ENCODE data around the gene AUTS2. TPM values are rescaled to one million over a fixed set of nuclear protein-coding genes. Genes with fewer than 3 reads are reported as not detected.

AUTS2 gene
- polyA plus RNA-seq, 1 experiment = 0.54 TPM

GRCh38 chr7:69749372-69749979, 151.2 kb downstream of the AUTS2 start:
- Histone ChIP-seq H3K36me3 (ENCODE audit: control insufficient read depth, insufficient read depth, low read length) (no peaks in the 10 kb centered on the region), H3K27me3 (ENCODE audit: control insufficient read depth, insufficient read depth, low read length) (no peaks in the 10 kb centered on the region), H3K4me3 (ENCODE audit: low read depth, low read length) (no peak overlapping the region)
- ChIA-PET POLR2A (no interaction called here), CTCF (no interaction called here)
- DNase-seq (ENCODE audit: low read depth) = no peak
- TF ChIP-seq CTCF (IDR thresholded peaks at IDR 0.05; ENCODE audit: insufficient read depth, low read depth, low read length) = no peak

GRCh38 chr7:69749994-69750393, 151.7 kb downstream of the AUTS2 start:
- Histone ChIP-seq H3K36me3 (ENCODE audit: control insufficient read depth, insufficient read depth, low read length) (no peaks in the 10 kb centered on the region), H3K27me3 (ENCODE audit: control insufficient read depth, insufficient read depth, low read length) (no peaks in the 10 kb centered on the region), H3K4me3 (ENCODE audit: low read depth, low read length) (no peak overlapping the region)
- no peak for TF ChIP-seq CTCF (IDR thresholded peaks at IDR 0.05; ENCODE audit: insufficient read depth, low read depth, low read length)
- ChIA-PET CTCF (no interaction called here), POLR2A (no interaction called here)
- DNase-seq (ENCODE audit: low read depth) = no peak

- Histone ChIP-seq H3K36me3 (ENCODE audit: control insufficient read depth, insufficient read depth, low read length) (no peaks in the 10 kb centered on the region), H3K27me3 (ENCODE audit: control insufficient read depth, insufficient read depth, low read length) (no peaks in the 10 kb centered on the region), H3K4me3 (ENCODE audit: low read depth, low read length) (no peak overlapping the region)
- DNase-seq (ENCODE audit: low read depth) = no peak
- ChIA-PET CTCF (no interaction called here), POLR2A (no interaction called here)
- no peak for TF ChIP-seq CTCF (IDR thresholded peaks at IDR 0.05; ENCODE audit: insufficient read depth, low read depth, low read length)
Measured at GRCh38 chr7:69751026-69751425, 152.8 kb downstream of the AUTS2 start.

GRCh38 chr7:69753981-69754380, 155.7 kb downstream of the AUTS2 start:
- POLR2A ChIA-PET = no interaction called here

GRCh38 chr7:69754476-69754875, 156.2 kb downstream of the AUTS2 start:
- TF ChIP-seq CTCF (IDR thresholded peaks at IDR 0.05; ENCODE audit: insufficient read depth, low read depth, low read length) = no peak
- POLR2A ChIA-PET = no interaction called here
- no peak for DNase-seq (ENCODE audit: low read depth)
- H3K4me3 ChIP-seq (ENCODE audit: low read depth, low read length) = no peak overlapping the region
- CTCF ChIA-PET = no interaction called here
- H3K27me3 ChIP-seq (ENCODE audit: control insufficient read depth, insufficient read depth, low read length) = no peaks in the 10 kb centered on the region
- no peaks in the 10 kb centered on the region for H3K36me3 ChIP-seq (ENCODE audit: control insufficient read depth, insufficient read depth, low read length)

More at GRCh38 chr7:69753981-69754380, 155.7 kb downstream of the AUTS2 start:
- no peak for DNase-seq (ENCODE audit: low read depth)
- Histone ChIP-seq H3K4me3 (ENCODE audit: low read depth, low read length) (no peak overlapping the region), H3K27me3 (ENCODE audit: control insufficient read depth, insufficient read depth, low read length) (no peaks in the 10 kb centered on the region), H3K36me3 (ENCODE audit: control insufficient read depth, insufficient read depth, low read length) (no peaks in the 10 kb centered on the region)
- CTCF ChIA-PET = no interaction called here
- no peak for TF ChIP-seq CTCF (IDR thresholded peaks at IDR 0.05; ENCODE audit: insufficient read depth, low read depth, low read length)

Measured in BJ (cell line).